Gastrocnemius medialis (tissue), 4 donors: ENCODE data around the gene AMZ2.
"Not testable (repeated sequence)": the region's sequence is repeated elsewhere in the genome, so short reads cannot be mapped to it uniquely, and the experiment has no call there.

Source experiments
- CTCF ChIP-seq, 5 experiments: fragments of 450-650 bp in 3 of 5; fragments of 200-600 bp in 2 of 5; sonication (generic) in 2 of 5; IDR thresholded peaks in 4 of 5; conservative IDR thresholded peaks in 1 of 5; 1 replicate in 4 of 5; 2 replicates in 1 of 5; pipeline ENCODE4 v1.5.1; 2016 to 2019; ENCODE audit warnings: antibody characterized with exemption in 5 of 5, mild to moderate bottlenecking in 3 of 5, moderate library complexity in 3 of 5
- POLR2A ChIP-seq, 2 donors: fragments of 450-650 bp; IDR thresholded peaks; one replicate each; pipeline ENCODE4 v1.6.1; 2017; ENCODE audit warnings: antibody characterized with exemption in 2 of 2, mild to moderate bottlenecking in 2 of 2, moderate library complexity in 2 of 2

- TF ChIP-seq POLR2A (IDR thresholded peaks at IDR 0.05): peak in 1 of 2 donors; percentile 18
- not testable (repeated sequence) for TF ChIP-seq CTCF (IDR thresholded peaks at IDR 0.05 in 4 of 5, conservative IDR thresholded peaks at IDR 0.05 in 1 of 5)
These were observed 10.3 kb upstream of the AMZ2 start for GRCh38 chr17:68237369-68238163.
